Endothelial cell of umbilical vein (primary cell): ENCODE measurements around the gene AKT1.

Experiments
- EZH2 ChIP-seq: IDR thresholded peaks from 2 replicates; pipeline ENCODE4 v1.6.1; 2012; ENCODE audit warnings: borderline replicate concordance, low read depth, mild to moderate bottlenecking, moderate library complexity, low read length, inconsistent platforms; ENCODE audit not compliant: severe bottlenecking
- POLR2A ChIP-seq: IDR thresholded peaks from 2 replicates; pipeline ENCODE4 v1.6.1; 2012; ENCODE audit warnings: low read depth, mild to moderate bottlenecking, control low read depth, low read length
- TF ChIP-seq, protein P1 (sequence below): IDR thresholded peaks from 2 replicates; pipeline ENCODE4 v1.6.1; 2011; ENCODE audit not compliant: insufficient read depth, insufficient read length

DNA sequence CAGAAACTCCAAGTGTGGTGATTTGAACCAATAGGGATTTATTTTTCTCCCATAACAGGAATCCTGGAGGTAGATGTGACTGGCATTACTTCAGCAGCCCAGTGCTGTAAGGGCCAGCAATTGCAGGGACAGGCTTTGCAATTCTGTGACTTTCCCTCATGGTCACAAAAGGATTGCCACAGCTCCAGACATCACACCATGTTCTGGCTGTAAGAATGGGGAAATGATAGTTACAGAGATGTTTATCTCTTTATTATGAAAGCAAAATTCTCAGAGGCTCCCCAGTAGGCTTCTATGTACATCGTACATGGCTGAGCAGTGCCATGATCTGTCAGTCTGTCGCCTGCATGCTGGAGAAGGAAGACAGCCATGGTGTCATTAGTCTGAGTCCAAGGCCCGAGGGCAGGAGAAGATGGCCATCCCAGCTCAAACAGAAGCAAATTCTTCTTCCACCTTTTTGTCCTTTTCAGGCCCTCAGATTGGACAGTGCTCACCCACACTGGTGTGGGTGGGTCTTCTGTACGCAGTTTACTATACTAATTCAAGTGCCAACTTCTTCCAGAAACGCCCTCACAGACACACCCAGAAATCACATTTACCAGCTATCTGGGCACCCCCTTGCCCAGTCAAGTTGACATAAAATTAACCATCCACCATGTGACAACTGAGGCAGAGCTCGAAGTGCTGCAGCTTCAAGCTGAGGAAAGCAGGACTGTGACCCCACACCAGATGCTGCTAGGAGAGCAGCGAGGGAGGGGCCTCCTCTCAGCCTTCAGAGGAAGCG, 22.6 kb upstream of the AKT1 start:
- TF ChIP-seq POLR2A: no peak
- TF ChIP-seq, protein P1, sequence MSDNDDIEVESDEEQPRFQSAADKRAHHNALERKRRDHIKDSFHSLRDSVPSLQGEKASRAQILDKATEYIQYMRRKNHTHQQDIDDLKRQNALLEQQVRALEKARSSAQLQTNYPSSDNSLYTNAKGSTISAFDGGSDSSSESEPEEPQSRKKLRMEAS: no peak
- TF ChIP-seq EZH2: no peak
